ENCODE results near the gene TMEM132C. TPM values are rescaled to one million over a fixed set of nuclear protein-coding genes. Genes with fewer than 3 reads are reported as not detected.

TMEM132C gene
- total and polyA plus RNA-seq, 2 of the 8 experiments (the other 6 are each of a cell fraction or from before 2014, with no cell fraction given), result 0.23 to 0.76 TPM

DNA sequence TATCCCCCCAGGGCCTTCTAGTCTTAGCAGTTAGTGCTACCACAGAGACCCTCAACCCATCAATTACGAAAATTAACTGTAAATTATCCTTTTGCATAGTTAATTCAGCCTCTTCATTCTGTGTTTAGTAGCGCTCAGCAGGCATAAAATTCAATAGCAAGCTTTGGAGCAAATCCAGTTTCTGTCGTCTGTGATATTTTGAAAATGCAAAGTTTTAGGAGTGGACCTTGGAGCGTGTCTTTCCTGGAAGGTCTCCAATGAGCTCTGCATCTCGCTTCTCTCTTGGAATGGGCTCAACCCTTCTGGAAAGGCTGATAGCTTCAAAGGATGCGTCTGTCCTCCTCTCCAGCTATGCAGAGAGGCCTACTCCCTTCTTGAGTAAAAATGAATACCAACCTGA is 333.9 kb downstream of the TMEM132C start (continued):
- TF ChIP-seq, protein P1, sequence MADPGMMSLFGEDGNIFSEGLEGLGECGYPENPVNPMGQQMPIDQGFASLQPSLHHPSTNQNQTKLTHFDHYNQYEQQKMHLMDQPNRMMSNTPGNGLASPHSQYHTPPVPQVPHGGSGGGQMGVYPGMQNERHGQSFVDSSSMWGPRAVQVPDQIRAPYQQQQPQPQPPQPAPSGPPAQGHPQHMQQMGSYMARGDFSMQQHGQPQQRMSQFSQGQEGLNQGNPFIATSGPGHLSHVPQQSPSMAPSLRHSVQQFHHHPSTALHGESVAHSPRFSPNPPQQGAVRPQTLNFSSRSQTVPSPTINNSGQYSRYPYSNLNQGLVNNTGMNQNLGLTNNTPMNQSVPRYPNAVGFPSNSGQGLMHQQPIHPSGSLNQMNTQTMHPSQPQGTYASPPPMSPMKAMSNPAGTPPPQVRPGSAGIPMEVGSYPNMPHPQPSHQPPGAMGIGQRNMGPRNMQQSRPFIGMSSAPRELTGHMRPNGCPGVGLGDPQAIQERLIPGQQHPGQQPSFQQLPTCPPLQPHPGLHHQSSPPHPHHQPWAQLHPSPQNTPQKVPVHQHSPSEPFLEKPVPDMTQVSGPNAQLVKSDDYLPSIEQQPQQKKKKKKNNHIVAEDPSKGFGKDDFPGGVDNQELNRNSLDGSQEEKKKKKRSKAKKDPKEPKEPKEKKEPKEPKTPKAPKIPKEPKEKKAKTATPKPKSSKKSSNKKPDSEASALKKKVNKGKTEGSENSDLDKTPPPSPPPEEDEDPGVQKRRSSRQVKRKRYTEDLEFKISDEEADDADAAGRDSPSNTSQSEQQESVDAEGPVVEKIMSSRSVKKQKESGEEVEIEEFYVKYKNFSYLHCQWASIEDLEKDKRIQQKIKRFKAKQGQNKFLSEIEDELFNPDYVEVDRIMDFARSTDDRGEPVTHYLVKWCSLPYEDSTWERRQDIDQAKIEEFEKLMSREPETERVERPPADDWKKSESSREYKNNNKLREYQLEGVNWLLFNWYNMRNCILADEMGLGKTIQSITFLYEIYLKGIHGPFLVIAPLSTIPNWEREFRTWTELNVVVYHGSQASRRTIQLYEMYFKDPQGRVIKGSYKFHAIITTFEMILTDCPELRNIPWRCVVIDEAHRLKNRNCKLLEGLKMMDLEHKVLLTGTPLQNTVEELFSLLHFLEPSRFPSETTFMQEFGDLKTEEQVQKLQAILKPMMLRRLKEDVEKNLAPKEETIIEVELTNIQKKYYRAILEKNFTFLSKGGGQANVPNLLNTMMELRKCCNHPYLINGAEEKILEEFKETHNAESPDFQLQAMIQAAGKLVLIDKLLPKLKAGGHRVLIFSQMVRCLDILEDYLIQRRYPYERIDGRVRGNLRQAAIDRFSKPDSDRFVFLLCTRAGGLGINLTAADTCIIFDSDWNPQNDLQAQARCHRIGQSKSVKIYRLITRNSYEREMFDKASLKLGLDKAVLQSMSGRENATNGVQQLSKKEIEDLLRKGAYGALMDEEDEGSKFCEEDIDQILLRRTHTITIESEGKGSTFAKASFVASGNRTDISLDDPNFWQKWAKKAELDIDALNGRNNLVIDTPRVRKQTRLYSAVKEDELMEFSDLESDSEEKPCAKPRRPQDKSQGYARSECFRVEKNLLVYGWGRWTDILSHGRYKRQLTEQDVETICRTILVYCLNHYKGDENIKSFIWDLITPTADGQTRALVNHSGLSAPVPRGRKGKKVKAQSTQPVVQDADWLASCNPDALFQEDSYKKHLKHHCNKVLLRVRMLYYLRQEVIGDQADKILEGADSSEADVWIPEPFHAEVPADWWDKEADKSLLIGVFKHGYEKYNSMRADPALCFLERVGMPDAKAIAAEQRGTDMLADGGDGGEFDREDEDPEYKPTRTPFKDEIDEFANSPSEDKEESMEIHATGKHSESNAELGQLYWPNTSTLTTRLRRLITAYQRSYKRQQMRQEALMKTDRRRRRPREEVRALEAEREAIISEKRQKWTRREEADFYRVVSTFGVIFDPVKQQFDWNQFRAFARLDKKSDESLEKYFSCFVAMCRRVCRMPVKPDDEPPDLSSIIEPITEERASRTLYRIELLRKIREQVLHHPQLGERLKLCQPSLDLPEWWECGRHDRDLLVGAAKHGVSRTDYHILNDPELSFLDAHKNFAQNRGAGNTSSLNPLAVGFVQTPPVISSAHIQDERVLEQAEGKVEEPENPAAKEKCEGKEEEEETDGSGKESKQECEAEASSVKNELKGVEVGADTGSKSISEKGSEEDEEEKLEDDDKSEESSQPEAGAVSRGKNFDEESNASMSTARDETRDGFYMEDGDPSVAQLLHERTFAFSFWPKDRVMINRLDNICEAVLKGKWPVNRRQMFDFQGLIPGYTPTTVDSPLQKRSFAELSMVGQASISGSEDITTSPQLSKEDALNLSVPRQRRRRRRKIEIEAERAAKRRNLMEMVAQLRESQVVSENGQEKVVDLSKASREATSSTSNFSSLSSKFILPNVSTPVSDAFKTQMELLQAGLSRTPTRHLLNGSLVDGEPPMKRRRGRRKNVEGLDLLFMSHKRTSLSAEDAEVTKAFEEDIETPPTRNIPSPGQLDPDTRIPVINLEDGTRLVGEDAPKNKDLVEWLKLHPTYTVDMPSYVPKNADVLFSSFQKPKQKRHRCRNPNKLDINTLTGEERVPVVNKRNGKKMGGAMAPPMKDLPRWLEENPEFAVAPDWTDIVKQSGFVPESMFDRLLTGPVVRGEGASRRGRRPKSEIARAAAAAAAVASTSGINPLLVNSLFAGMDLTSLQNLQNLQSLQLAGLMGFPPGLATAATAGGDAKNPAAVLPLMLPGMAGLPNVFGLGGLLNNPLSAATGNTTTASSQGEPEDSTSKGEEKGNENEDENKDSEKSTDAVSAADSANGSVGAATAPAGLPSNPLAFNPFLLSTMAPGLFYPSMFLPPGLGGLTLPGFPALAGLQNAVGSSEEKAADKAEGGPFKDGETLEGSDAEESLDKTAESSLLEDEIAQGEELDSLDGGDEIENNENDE (IDR thresholded peaks at IDR 0.05; ENCODE audit: insufficient replicate concordance, low read length), result no peak
- TF ChIP-seq GTF2F1 (IDR thresholded peaks at IDR 0.05; ENCODE audit: borderline replicate concordance, low read depth, low read length) (no peak), RXRA (IDR thresholded peaks at IDR 0.05; ENCODE audit: insufficient read depth, low read depth, low read length) (no peak), ZNF274 (IDR thresholded peaks at IDR 0.05; ENCODE audit: borderline replicate concordance, extremely low read depth, low read length) (no peak), MAFK (IDR thresholded peaks at IDR 0.05; ENCODE audit: low read depth, low read length) (no peak), TCF12 (IDR thresholded peaks at IDR 0.05; ENCODE audit: low read depth, low read length) (no peak), TEAD4 (IDR thresholded peaks at IDR 0.05; ENCODE audit: low read depth, low read length) (no peak), CREB1 (IDR thresholded peaks at IDR 0.05) (no peak), HDAC2 (IDR thresholded peaks at IDR 0.05; ENCODE audit: borderline replicate concordance in 1 of 2, low read depth in 2 of 2, low read length in 2 of 2) (no peak)
